OCI-LY3 (cell line): ENCODE results near the gene CXCL1.

Experiments
- H2AFZ ChIP-seq: fragments of 200-600, 300-600 bp; shearing (Covaris generic); 2 replicates; pipeline ENCODE4 v1.6.0; 2014; ENCODE audit warnings: antibody characterized with exemption, low read depth, low read length
- H3K27ac ChIP-seq: fragments of 200-600, 300-600 bp; sonication (generic); 2 replicates; pipeline ENCODE4 v1.5.1; 2014; ENCODE audit warnings: mild to moderate bottlenecking, low read length, moderate library complexity, mixed read lengths
- H3K27me3 ChIP-seq: fragments of 200-600, 300-600 bp; sonication (generic); 2 replicates; pipeline ENCODE4 v1.6.1; 2014; ENCODE audit warnings: low read depth, low read length, mixed read lengths
- H3K36me3 ChIP-seq: fragments of 200-600, 300-600 bp; sonication (generic); replicated peaks from 2 replicates; pipeline ENCODE3; 2014; ENCODE audit warnings: low read depth, low read length, mixed read lengths
- H3K4me1 ChIP-seq: fragments of 300-600, 200-600 bp; sonication (generic); 2 replicates; pipeline ENCODE4 v1.6.1; 2014; ENCODE audit warnings: low read length, mixed read lengths
- H3K4me2 ChIP-seq: fragments of 200-600, 300-600 bp; sonication (generic); 2 replicates; pipeline ENCODE4 v1.6.1; 2014; ENCODE audit warnings: low read length, mixed read lengths
- H3K4me3 ChIP-seq: fragments of 300-600, 200-600 bp; sonication (generic); 2 replicates; pipeline ENCODE4 v1.5.1; 2014; ENCODE audit warnings: antibody characterized with exemption, mild to moderate bottlenecking, low read length, moderate library complexity
- H3K79me2 ChIP-seq: fragments of 300-600, 200-600 bp; shearing (Covaris generic); 2 replicates; pipeline ENCODE4 v1.6.1; 2014; ENCODE audit warnings: mild to moderate bottlenecking, low read length, mixed read lengths
- H3K9ac ChIP-seq: fragments of 300-600, 200-600 bp; shearing (Covaris generic); 2 replicates; pipeline ENCODE4 v1.6.0; 2014; ENCODE audit warnings: mild to moderate bottlenecking, low read length, moderate library complexity
- H3K9me3 ChIP-seq: fragments of 200-600, 300-600 bp; shearing (Covaris generic); 2 replicates; pipeline ENCODE4 v1.6.1; 2014; ENCODE audit warnings: low read length, mixed read lengths; ENCODE audit not compliant: insufficient read depth
- H4K20me1 ChIP-seq: fragments of 200-600, 300-600 bp; sonication (generic); 2 replicates; pipeline ENCODE4 v1.6.1; 2016; ENCODE audit warnings: low read length, mixed read lengths; ENCODE audit not compliant: insufficient read depth
- CTCF ChIP-seq: fragments of 200-600, 300-600 bp; sonication (generic); IDR thresholded peaks from 2 replicates; pipeline ENCODE4 v1.5.1; 2014; ENCODE audit warnings: antibody characterized with exemption, low read length, low read depth
- EZH2phosphoT487 ChIP-seq: fragments of 200-600 bp; shearing (Covaris generic); IDR thresholded peaks from 2 replicates; pipeline ENCODE4 v1.6.1; 2018; ENCODE audit warnings: antibody characterized with exemption, mixed run types, low read depth

Gene CXCL1

GRCh38 chr4:73852771-73853170 lies 16.4 kb upstream of the CXCL1 start:
- no peak overlapping the region for H3K9ac ChIP-seq
- H3K9me3 ChIP-seq: no peaks in the 10 kb centered on the region
- H3K79me2 ChIP-seq: no peaks in the 10 kb centered on the region
- no peaks in the 10 kb centered on the region for H3K36me3 ChIP-seq
- no peak overlapping the region for H3K27ac ChIP-seq
- no peak overlapping the region for H3K4me2 ChIP-seq
- H3K27me3 ChIP-seq: no peaks in the 10 kb centered on the region
- TF ChIP-seq CTCF (no peak), EZH2phosphoT487 (no peak)
- no peak overlapping the region for H2AFZ ChIP-seq
- H4K20me1 ChIP-seq: no peaks in the 10 kb centered on the region
- no peaks in the 10 kb centered on the region for H3K4me1 ChIP-seq
- no peak overlapping the region for H3K4me3 ChIP-seq

GRCh38 chr4:73853246-73853704 lies 15.9 kb upstream of the CXCL1 start, which contains the start of gene PF4V1:
PF4V1 (plus strand) TSS chr4:73853296; CDS start chr4:73853363, 67 bp downstream.
- Histone ChIP-seq H3K36me3 (no peaks in the 10 kb centered on the region), H4K20me1 (no peaks in the 10 kb centered on the region), H3K9me3 (no peaks in the 10 kb centered on the region), H3K4me3 (no peak within 1 kb of the TSS), H3K79me2 (no peaks in the 10 kb centered on the region), H2AFZ (no peak within 1 kb of the TSS), H3K27me3 (no peaks in the 10 kb centered on the region), H3K9ac (no peak within 1 kb of the TSS), H3K4me2 (no peak within 1 kb of the TSS), H3K27ac (no peak within 1 kb of the TSS), H3K4me1 (no peaks in the 10 kb centered on the region)
- TF ChIP-seq CTCF (no peak), EZH2phosphoT487 (no peak)

GRCh38 chr4:73853718-73854473 lies 15.3 kb upstream of the CXCL1 start:
- TF ChIP-seq CTCF (no peak), EZH2phosphoT487 (no peak)
- Histone ChIP-seq H3K79me2 (no peaks in the 10 kb centered on the region), H3K9me3 (no peaks in the 10 kb centered on the region), H3K36me3 (no peaks in the 10 kb centered on the region), H3K4me1 (no peaks in the 10 kb centered on the region), H3K27me3 (no peaks in the 10 kb centered on the region), H4K20me1 (no peaks in the 10 kb centered on the region), H2AFZ (no peak overlapping the region), H3K4me3 (no peak overlapping the region), H3K9ac (no peak overlapping the region), H3K27ac (no peak overlapping the region), H3K4me2 (no peak overlapping the region)

- TF ChIP-seq CTCF (no peak), EZH2phosphoT487 (no peak)
- Histone ChIP-seq H3K9me3 (no peaks in the 10 kb centered on the region), H3K79me2 (no peaks in the 10 kb centered on the region), H3K4me1 (no peaks in the 10 kb centered on the region), H3K27ac (no peak overlapping the region), H3K9ac (no peak overlapping the region), H3K4me2 (no peak overlapping the region), H3K36me3 (no peaks in the 10 kb centered on the region), H2AFZ (no peak overlapping the region), H3K4me3 (no peak overlapping the region), H3K27me3 (no peaks in the 10 kb centered on the region), H4K20me1 (no peaks in the 10 kb centered on the region)
These were observed 13.8 kb upstream of the CXCL1 start for GRCh38 chr4:73855406-73855805.
